DMS153 treated with DMSO at 0.1 percent for 48 hours (cell line): ENCODE data around the gene MYH10.

ENCODE experiments used
- DNase-seq: peaks from one replicate; lab custom pipeline; 2025; ENCODE audit not compliant: unreplicated experiment; lab: John Stamatoyannopoulos, UW

The MYH10 gene

GRCh38 chr17:8475781-8476180, 154.7 kb downstream of the MYH10 start:
- DNase-seq, result no peak

- no peak for DNase-seq
These were observed 155.3 kb downstream of the MYH10 start for GRCh38 chr17:8475227-8475626.

DNA sequence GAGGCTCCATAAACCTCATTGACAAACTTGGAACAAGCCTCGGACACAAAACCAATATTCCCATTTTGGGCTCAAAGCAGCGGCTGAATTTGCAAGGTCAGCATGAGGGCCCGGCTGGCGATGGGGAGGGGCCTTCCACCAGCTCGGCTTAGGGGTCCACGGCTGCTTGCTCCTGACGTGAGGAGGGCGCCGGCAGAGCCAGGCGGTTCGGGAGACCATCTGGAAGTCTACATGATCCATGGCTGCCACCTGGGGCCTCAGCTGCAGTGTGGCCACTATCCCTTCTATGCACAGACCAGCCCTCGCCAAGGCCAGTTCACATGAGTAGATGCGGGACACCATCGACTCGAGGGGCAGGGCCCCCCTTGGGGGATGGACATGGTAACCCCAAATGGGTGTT, 155.7 kb downstream of the MYH10 start:
- DNase-seq, result no peak

DNA sequence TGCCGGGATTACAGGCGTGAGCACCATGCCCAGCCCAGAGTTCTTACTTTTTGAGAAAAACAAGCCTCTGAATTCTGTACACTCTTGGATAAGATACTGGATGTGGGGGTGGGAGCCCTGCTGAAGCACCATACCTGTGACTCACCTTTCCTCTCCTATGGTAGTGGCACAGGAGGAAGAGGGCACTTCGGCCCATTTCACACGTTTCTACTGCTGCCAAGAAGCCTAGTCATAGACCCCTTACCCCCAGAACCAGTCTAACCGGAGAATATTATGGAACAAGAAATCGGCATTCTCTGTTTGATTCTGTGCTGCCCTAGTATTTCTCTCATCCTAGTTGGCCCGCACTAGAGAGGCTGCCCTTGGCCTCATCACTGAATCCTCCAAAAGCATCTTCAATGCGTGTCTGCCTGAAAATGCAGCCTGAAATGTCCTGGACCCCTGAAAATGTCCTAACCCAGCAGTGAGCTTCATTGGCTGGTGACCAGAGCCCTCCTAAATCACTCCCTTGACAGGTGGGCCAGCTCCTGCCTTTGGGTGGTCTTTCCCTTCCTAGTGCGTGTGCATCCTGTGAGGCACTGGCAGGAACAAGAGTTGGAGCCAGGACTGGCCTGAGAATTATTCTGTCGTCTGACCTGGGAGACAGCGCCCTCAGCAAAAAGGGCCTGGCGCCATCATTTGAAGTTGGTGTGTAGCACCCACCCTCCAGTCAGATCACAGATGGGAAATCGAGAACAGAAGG, 156.9 kb downstream of the MYH10 start:
- DNase-seq, result no peak

GRCh38 chr17:8472663-8473062, 157.9 kb downstream of the MYH10 start:
- no peak for DNase-seq

- DNase-seq, result no peak
These were observed 160.0 kb downstream of the MYH10 start for GRCh38 chr17:8470447-8471047.

- no peak for DNase-seq
These were observed 160.6 kb downstream of the MYH10 start for GRCh38 chr17:8469964-8470363.

- DNase-seq, result no peak
These were observed 161.5 kb downstream of the MYH10 start for GRCh38 chr17:8468980-8469379.

DNA sequence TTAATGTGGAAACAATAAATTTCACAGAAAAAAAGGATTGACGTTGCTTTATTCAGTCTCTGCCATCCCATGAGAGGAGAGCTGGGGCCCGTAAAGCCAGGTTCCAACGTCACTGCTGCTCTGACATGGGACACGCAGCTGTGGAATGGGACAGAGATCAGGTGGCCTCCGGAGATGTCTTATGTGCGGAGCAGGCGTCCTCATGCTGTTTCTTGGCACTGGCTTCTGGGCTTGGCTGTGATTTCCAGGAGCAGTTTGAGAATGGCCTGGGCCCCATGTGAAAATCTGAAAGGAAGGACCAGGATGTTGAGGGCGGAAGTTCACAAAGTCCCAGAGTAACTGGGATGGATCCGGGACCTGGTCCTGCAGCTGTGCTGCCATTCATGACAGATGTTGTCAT, 162.4 kb downstream of the MYH10 start:
- no peak for DNase-seq

- DNase-seq, result no peak
These were observed 163.0 kb downstream of the MYH10 start for GRCh38 chr17:8467527-8467926.

- no peak for DNase-seq
These were observed 163.7 kb downstream of the MYH10 start for GRCh38 chr17:8466873-8467272.

GRCh38 chr17:8466456-8466855, 164.1 kb downstream of the MYH10 start:
- DNase-seq, result no peak

- no peak for DNase-seq
These were observed 164.8 kb downstream of the MYH10 start for GRCh38 chr17:8465759-8466158.

DNA sequence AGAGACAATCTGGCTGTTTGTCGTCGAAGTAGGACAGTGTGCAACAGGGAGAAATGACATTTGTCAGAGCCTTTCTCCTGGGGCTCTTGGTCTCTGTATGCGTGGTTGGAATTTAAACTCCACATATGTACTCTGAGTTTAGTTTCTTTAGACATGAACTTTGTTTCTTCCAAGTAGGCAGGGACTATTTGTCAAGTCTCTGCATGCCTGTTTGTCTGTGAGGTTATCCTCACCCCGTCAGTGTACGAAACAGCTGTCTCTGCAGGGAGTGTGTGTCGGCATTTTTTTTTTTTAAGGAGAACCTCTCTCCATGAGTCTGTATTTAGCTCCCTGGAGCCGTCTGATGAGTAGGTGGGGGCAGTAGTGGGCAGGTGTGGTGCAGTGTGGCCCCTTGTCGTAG, 165.2 kb downstream of the MYH10 start:
- no peak for DNase-seq

- DNase-seq, result no peak
These were observed 165.6 kb downstream of the MYH10 start for GRCh38 chr17:8464941-8465340.

GRCh38 chr17:8463099-8463498, 167.4 kb downstream of the MYH10 start:
- no peak for DNase-seq

DNA sequence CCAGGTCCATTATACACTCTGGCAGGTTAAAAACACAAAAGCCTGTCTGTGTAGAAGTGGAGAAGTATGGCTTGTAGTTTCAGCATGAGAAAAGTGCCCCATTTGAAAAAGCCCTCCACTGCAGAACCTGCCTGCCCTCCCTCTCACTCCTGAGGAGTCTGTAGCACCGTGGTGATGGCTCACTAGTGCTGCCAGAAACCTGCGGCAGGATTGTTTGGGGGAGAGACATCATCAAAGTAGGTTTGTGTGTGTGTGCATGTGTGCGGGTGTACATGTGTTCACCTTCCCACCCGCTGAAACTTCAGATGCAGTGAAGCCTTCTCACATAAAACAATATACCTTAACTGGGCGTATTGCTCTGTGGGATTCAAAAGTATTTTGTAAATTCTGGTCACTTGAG, 168.0 kb downstream of the MYH10 start:
- DNase-seq, result no peak

GRCh38 chr17:8459831-8460230, 170.7 kb downstream of the MYH10 start:
- no peak for DNase-seq

DNA sequence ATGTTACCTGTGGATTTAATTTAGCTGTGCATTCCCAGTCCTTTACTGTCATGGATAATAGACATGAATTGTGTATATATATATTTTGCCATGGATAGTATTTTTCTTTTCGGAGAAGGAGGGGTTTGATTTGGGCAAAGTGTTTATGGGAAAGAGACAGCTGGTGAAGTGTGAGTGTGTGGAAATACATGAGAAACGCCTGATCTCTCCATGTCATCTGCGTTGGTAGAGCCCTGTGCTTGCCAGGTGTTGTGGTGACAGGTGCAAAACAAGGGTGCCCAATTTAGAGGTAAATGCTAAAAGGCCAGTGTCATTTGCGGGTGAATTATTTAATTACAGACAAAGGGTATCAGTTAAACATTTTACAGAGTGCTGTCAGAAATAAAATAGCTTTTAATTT, 171.4 kb downstream of the MYH10 start:
- DNase-seq, result no peak

GRCh38 chr17:8458128-8458527, 172.4 kb downstream of the MYH10 start:
- no peak for DNase-seq

DNA sequence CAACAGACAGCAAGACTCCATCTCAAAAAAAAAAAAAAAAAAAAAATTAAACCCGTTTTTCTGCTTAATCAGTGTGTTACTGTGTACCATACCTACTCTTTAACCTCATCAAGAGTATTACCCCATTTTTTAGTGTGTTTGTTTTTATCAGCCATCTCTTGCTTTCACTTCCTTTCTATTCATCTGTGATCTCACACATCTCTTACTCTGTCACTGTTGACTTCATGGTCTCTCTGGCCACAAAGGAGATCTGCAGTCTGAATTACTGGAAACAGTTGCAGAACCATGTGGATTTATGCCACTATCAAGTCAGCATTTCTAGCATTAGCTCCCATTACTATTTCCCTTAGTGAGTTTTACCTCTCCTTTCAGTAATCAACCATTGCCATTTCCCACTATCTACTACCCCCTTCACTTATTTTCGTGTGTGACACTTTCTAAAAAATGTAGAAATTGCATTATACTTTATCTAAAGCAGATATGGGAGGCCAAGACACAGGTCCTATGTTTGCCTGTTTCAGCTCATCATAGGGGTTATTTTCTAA, 174.8 kb downstream of the MYH10 start:
- DNase-seq, result no peak

GRCh38 chr17:8453326-8453725, 177.2 kb downstream of the MYH10 start:
- no peak for DNase-seq
